ENCODE data around the gene KLHDC2.
"Not testable (repeated sequence)": the region's sequence is repeated elsewhere in the genome, so short reads cannot be mapped to it uniquely, and the experiment has no call there.

KLHDC2 gene

DNA sequence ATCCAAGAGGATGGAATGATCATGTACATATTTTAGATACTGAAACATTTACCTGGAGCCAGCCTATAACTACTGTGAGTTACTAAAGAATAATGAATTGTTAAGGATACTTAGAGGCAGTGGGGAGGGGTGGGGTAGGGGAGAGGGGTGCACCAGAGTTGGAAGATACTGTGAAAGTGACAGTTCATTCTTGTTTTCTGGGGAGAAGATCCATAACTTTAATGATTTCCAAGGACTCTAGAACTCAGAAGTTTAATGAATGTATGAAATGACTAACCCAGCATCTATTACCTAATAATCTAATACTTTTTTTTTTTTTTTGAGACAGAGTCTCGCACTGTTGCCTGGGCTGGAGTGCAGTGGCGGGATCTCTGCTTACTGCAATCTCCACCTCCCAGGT is 10.5 kb downstream of the KLHDC2 start:
- no peak for DNase-seq (ENCODE audit: low spot score)

DNA sequence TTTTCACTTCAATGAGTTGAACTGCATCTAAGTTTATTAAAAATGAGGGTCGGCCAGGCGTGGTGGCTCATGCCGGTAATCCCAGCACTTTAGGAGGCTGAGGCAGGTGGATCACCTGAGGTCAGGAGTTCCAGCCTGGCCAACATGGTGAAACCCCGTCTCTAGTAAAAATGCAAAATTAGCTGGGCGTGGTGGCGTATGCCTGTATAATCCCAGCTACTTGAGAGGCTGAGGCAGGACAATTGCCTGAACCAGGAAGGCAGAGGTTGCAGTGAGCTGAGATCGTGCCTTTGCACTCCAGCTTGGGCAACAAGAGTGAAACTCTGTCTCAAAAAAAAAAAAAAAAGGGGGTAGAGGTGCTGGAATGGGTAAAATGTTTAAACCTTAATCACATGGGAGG is 13.1 kb downstream of the KLHDC2 start:
- DNase-seq (ENCODE audit: low spot score), result not testable (repeated sequence)

DNA sequence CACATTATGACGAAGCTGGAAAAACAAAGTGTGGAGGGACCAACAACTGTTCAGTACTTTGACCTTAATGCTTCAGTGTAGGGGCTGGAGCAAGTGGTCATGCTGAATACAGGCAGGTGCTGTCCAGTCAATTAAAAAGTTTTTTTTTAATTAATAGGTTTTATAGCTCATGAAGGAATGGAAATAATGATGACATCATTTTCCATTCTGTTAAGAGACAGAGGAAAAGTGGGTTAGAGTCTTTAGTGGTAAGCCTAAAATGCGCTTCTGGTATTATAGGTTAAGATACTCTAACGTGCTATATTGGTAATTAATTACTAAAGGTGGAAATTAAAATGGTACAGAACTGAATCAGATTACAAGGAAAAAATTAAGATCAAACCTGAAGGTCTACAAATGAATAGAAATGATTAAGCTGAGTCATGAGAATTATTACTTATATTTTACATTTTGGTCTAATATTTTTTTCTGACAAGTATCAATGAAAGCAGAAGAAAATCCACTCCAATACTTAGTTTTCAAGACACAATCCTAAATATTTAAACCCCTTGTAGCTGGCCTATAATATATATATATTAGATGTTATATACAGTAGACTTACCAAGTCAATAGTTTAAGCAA is 15.6 kb downstream of the KLHDC2 start:
- no peak for DNase-seq (ENCODE audit: low spot score)

- DNase-seq (ENCODE audit: low spot score), result no peak
Observed at GRCh38 chr14:49786315-49786714, 18.4 kb downstream of the KLHDC2 start.

- no peak for DNase-seq (ENCODE audit: low spot score)
Observed at GRCh38 chr14:49792618-49793017, 24.7 kb downstream of the KLHDC2 start.

DNA sequence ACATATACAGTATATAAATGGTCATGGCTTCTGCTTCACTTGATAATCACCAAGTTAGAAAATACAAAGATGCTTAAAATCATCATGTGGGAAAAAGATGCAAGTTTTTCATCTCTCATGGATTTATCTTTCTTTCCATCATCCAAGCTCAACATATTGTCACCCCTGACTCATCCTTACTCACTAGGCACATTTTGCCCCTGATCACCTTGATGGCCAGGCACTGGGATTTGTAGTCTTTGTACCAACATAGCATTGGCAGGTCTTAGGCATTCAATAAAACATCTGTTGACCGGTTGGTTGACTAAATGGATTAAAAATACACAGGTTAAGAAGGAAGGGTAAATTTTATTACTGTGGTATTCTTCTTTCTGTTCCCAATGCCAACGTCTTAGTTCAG is 28.1 kb downstream of the KLHDC2 start:
- no peak for DNase-seq (ENCODE audit: low spot score)

- no peak for DNase-seq (ENCODE audit: low spot score)
Observed at GRCh38 chr14:49808780-49809179, 40.8 kb downstream of the KLHDC2 start.

DNA sequence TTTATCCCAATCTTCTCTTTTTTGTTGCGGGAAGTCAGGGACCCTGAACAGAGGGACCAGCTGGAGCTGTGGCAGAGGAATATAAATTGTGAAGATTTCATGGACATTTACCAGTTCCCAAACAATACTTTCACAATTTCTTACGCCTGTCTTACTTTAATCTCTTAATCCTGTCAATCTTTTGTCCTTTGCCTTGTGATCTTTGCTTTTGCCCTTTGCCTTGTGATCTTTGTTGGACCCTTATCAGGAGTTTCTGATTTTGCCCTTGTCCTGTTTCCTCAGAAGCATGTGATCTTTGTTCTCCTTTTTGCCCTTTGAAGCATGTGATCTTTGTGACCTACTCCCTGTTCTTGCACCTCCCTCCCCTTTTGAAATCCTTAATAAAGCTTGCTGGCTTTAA is 48.2 kb downstream of the KLHDC2 start:
- not testable (repeated sequence) for DNase-seq (ENCODE audit: low spot score)

DNA sequence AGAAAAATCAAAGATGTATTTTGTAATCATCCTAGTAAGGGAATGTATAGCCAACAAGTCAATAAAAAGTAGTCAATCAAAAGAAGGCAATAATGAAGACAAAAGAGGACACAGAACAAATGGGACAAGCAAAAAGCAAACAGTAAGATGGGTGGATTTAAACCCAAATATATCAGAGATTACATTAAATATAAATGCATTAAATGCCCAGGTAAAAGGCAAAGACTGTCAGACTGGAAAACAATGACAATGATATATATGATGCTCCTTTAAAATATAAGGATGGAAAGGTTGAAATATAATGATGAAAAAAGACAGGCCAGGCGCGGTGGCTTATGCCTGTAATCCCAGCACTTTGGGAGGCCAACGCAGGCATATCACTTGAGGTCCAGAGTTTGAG is 48.9 kb downstream of the KLHDC2 start:
- no peak for DNase-seq (ENCODE audit: low spot score)

DNA sequence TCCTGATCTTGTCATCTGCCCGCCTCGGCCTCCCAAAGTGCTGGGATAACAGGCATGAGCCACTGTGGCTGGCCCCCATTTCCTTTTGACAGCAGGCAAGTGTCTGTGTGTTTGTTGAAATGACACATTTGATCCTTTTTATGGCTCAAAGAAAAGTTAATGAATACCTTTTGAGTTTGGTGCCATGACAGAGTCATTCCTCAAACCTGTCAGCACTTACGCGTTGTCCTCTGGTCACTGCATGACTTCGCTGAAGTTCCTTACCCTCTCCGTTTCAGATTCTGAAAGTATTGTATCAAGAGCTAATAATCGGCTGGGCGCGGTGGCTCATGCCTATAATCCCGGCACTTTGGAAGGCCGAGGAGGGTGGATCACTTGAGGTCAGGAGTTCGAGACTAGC is 52.2 kb downstream of the KLHDC2 start:
- DNase-seq (ENCODE audit: low spot score), result no peak

DNA sequence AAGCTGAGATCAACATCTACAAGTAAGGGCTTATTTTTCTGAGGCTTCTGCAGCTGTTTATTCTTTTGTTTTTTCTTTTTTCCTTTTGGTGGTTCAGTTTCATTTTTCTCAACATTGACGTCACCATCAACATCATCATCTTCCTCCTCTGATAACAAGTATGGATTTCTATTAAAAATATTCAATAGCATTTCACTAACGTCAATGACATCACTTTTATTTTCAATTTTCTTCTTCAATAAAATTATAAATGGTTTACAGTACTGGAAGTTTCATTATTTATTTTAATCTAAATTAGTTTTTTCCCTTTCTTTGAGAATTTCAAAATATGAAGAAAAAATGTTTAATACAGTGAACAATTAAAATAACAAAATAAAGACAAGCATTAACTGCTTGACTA is 60.7 kb downstream of the KLHDC2 start:
- no peak for DNase-seq (ENCODE audit: low spot score)

Measured in pons (tissue), 1 donor.